ENCODE results near the gene BAZ2B.

Gene BAZ2B

GRCh38 chr2:159462961-159463360 lies 153.4 kb downstream of the BAZ2B start:
- no peak for DNase-seq

GRCh38 chr2:159462201-159462785 lies 154.1 kb downstream of the BAZ2B start:
- no peak for DNase-seq

- DNase-seq, result no peak
Measured at GRCh38 chr2:159461076-159461475, 155.3 kb downstream of the BAZ2B start.

GRCh38 chr2:159460227-159460626 lies 156.1 kb downstream of the BAZ2B start:
- no peak for DNase-seq

- no peak for DNase-seq
Measured at GRCh38 chr2:159459279-159459678, 157.1 kb downstream of the BAZ2B start.

GRCh38 chr2:159457589-159457988 lies 158.8 kb downstream of the BAZ2B start:
- DNase-seq, result no peak

- no peak for DNase-seq
Measured at GRCh38 chr2:159456500-159457426, 159.6 kb downstream of the BAZ2B start.

GRCh38 chr2:159455330-159455918 lies 160.9 kb downstream of the BAZ2B start:
- DNase-seq, result no peak

- no peak for DNase-seq
Measured at GRCh38 chr2:159454185-159454584, 162.2 kb downstream of the BAZ2B start.

GRCh38 chr2:159450180-159450579 lies 166.2 kb downstream of the BAZ2B start:
- DNase-seq, result no peak

GRCh38 chr2:159449504-159450124 lies 166.7 kb downstream of the BAZ2B start:
- DNase-seq, result no peak

GRCh38 chr2:159446817-159447216 lies 169.5 kb downstream of the BAZ2B start:
- DNase-seq, result no peak

- no peak for DNase-seq
Measured at GRCh38 chr2:159446201-159446600, 170.1 kb downstream of the BAZ2B start.

GRCh38 chr2:159445307-159445706 lies 171.0 kb downstream of the BAZ2B start:
- DNase-seq, result no peak

- no peak for DNase-seq
Measured at GRCh38 chr2:159444754-159445153, 171.6 kb downstream of the BAZ2B start.

GRCh38 chr2:159442159-159442852 lies 174.0 kb downstream of the BAZ2B start:
- DNase-seq, result no peak

- DNase-seq, result no peak
Measured at GRCh38 chr2:159441182-159441581, 175.2 kb downstream of the BAZ2B start.

GRCh38 chr2:159439421-159439820 lies 176.9 kb downstream of the BAZ2B start:
- DNase-seq, result no peak

GRCh38 chr2:159438720-159439353 lies 177.5 kb downstream of the BAZ2B start:
- DNase-seq, result no peak

- no peak for DNase-seq
Measured at GRCh38 chr2:159438284-159438683, 178.1 kb downstream of the BAZ2B start.

GRCh38 chr2:159432610-159433009 lies 183.7 kb downstream of the BAZ2B start:
- DNase-seq, result no peak
